HG02970 (cell line): ENCODE measurements around the gene FAM8A1.

Source experiments
- ATAC-seq: cut with Tn5 transposase; IDR thresholded peaks from one replicate; pipeline ENCODE4 v1.9.1; 2021; ENCODE audit warnings: mild to moderate bottlenecking, moderate library complexity, moderate number of reproducible peaks; ENCODE audit not compliant: unreplicated experiment, low FRiP score

The FAM8A1 gene

GRCh38 chr6:17653198-17653882 is 53.2 kb downstream of the FAM8A1 start:
- no peak for ATAC-seq

- ATAC-seq: no peak
These were observed 56.0 kb downstream of the FAM8A1 start for GRCh38 chr6:17656092-17656491.

GRCh38 chr6:17656644-17657043 is 56.5 kb downstream of the FAM8A1 start:
- ATAC-seq: no peak
